HK-2 (cell line): ENCODE measurements around the gene C5orf15.

ENCODE experiments used
- DNase-seq: peaks from one replicate; pipeline ENCODE4 v3.0.0-alpha.2; 2018; ENCODE audit not compliant: unreplicated experiment

Gene C5orf15

GRCh38 chr5:133968204-133968980, at the start of gene C5orf15:
C5orf15 (minus strand) TSS chr5:133968625; CDS start chr5:133968584, 41 bp downstream.
- peak; percentile 85 for DNase-seq

GRCh38 chr5:134008266-134008749, 39.9 kb upstream of the C5orf15 start:
- DNase-seq: no peak

GRCh38 chr5:134007581-134008265, 39.3 kb upstream of the C5orf15 start:
- DNase-seq: no peak

- no peak for DNase-seq
These were observed 37.7 kb upstream of the C5orf15 start for GRCh38 chr5:134006115-134006514.

- no peak for DNase-seq
These were observed 37.1 kb upstream of the C5orf15 start for GRCh38 chr5:134005417-134006061.

GRCh38 chr5:134004626-134005416, 36.4 kb upstream of the C5orf15 start, which contains the start of gene VDAC1:
VDAC1 (minus strand) TSS chr5:134004975; CDS start chr5:133993012, 11,963 bp downstream.
- peak; percentile 84 for DNase-seq

- peak; percentile 39 for DNase-seq
These were observed 35.6 kb upstream of the C5orf15 start for GRCh38 chr5:134003817-134004625.

GRCh38 chr5:134003064-134003816, 34.8 kb upstream of the C5orf15 start:
- DNase-seq: no peak

- no peak for DNase-seq
These were observed 33.7 kb upstream of the C5orf15 start for GRCh38 chr5:134001938-134002731.

- DNase-seq: no peak
These were observed 32.5 kb upstream of the C5orf15 start for GRCh38 chr5:134000696-134001453.

- DNase-seq: no peak
These were observed 31.7 kb upstream of the C5orf15 start for GRCh38 chr5:134000091-134000511.

GRCh38 chr5:133998807-133999206, 30.4 kb upstream of the C5orf15 start:
- DNase-seq: no peak

GRCh38 chr5:133998042-133998441, 29.6 kb upstream of the C5orf15 start:
- no peak for DNase-seq

GRCh38 chr5:133996683-133997252, 28.3 kb upstream of the C5orf15 start:
- DNase-seq: no peak

GRCh38 chr5:133995883-133996563, 27.6 kb upstream of the C5orf15 start:
- no peak for DNase-seq

- no peak for DNase-seq
These were observed 26.9 kb upstream of the C5orf15 start for GRCh38 chr5:133995341-133995740.

- DNase-seq: no peak
These were observed 26.5 kb upstream of the C5orf15 start for GRCh38 chr5:133994990-133995333.
